GM18508 (cell line): ENCODE measurements around the gene SGSM1.

ENCODE experiments used
- ATAC-seq: cut with Tn5 transposase; IDR thresholded peaks from one replicate; pipeline ENCODE4 v1.9.1; 2021; ENCODE audit warnings: moderate number of reproducible peaks; ENCODE audit not compliant: insufficient read depth, unreplicated experiment

Gene SGSM1

GRCh38 chr22:24944217-24944937 is 138.4 kb downstream of the SGSM1 start:
- no peak for ATAC-seq

- ATAC-seq = no peak
Observed at GRCh38 chr22:24945430-24945829, 139.4 kb downstream of the SGSM1 start.

- no peak for ATAC-seq
Observed at GRCh38 chr22:24947383-24947782, 141.4 kb downstream of the SGSM1 start.

- no peak for ATAC-seq
Observed at GRCh38 chr22:24947881-24948280, 141.9 kb downstream of the SGSM1 start.

- no peak for ATAC-seq
Observed at GRCh38 chr22:24948356-24949202, 142.6 kb downstream of the SGSM1 start.

GRCh38 chr22:24950272-24950902 is 144.4 kb downstream of the SGSM1 start:
- no peak for ATAC-seq

- ATAC-seq = no peak
Observed at GRCh38 chr22:24951942-24952836, 146.2 kb downstream of the SGSM1 start, which contains the start of gene KIAA1671. Gene KIAA1671, plus strand, starts transcription at chr22:24952716. Its CDS starts 75,284 bp downstream, at chr22:25028000.

- no peak for ATAC-seq
Observed at GRCh38 chr22:24952837-24953383, 146.9 kb downstream of the SGSM1 start.

- no peak for ATAC-seq
Observed at GRCh38 chr22:24953384-24954113, 147.5 kb downstream of the SGSM1 start.

GRCh38 chr22:24954114-24954463 is 148.1 kb downstream of the SGSM1 start:
- no peak for ATAC-seq

GRCh38 chr22:24954856-24955255 is 148.8 kb downstream of the SGSM1 start:
- ATAC-seq = no peak

GRCh38 chr22:24957043-24957442 is 151.0 kb downstream of the SGSM1 start:
- ATAC-seq = no peak

- no peak for ATAC-seq
Observed at GRCh38 chr22:24961217-24961844, 155.3 kb downstream of the SGSM1 start.

GRCh38 chr22:24962094-24962493 is 156.1 kb downstream of the SGSM1 start:
- ATAC-seq = no peak

- no peak for ATAC-seq
Observed at GRCh38 chr22:24962835-24963234, 156.8 kb downstream of the SGSM1 start.

- no peak for ATAC-seq
Observed at GRCh38 chr22:24964441-24964840, 158.4 kb downstream of the SGSM1 start.

- no peak for ATAC-seq
Observed at GRCh38 chr22:24965822-24966626, 160.0 kb downstream of the SGSM1 start.

GRCh38 chr22:24968066-24968561 is 162.1 kb downstream of the SGSM1 start:
- ATAC-seq = no peak
